HEK293T (cell line): ENCODE measurements around the gene CERS1.

Source experiments
- ARNT ChIP-seq: fragments of 450-650 bp; IDR thresholded peaks from 2 replicates; pipeline ENCODE4 v1.6.1; 2017; ENCODE audit warnings: mild to moderate bottlenecking
- ELF4 ChIP-seq: fragments of 450-650 bp; IDR thresholded peaks from 2 replicates; pipeline ENCODE4 v1.6.1; 2017; ENCODE audit warnings: antibody characterized with exemption

DNA sequence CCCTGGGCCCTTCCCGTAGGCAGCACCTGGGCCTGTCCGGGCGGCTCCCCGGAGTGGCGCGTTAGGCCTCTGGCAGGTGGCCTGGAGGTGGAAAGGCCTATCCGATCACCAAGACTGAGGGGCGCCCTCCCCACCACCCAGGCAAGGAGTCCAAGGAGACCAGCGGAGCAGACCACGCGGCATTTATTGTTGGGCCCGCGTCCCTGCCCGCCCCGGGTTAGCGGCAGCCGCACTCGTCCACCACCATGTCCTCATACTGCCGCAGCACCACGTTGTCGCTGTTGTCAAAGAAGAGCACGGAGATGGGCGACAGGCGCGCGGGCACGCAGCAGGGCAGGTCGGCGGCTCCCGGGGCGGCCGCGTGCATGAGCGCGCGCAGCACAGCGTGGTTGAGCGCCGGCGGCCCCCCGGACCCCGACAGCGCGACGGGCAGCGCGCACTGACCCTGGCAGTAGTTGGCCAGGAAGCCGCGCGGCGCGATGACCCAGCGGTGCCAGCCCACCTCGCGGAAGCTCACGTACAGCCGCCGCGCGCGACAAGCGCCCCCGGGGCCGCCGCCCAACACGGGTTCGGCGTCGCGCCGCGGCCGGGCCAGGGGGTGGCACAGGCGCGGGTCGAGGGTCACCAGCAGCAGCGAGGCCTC is 27.5 kb downstream of the CERS1 start:
- TF ChIP-seq ARNT: no peak
- no peak for TF ChIP-seq ELF4
